IMR-90 (cell line): ENCODE results near the gene RBM34. TPM values are rescaled to one million over a fixed set of nuclear protein-coding genes. Genes with fewer than 3 reads are reported as not detected.
"Not testable (repeated sequence)": the region's sequence is repeated elsewhere in the genome, so short reads cannot be mapped to it uniquely, and the experiment has no call there.

Source experiments
- ATAC-seq: fragments of 200-7000 bp; cut with Tn5 transposase; 2 replicates; pipeline ENCODE4 v1.9.1; 2020; ENCODE audit warnings: low read depth, mild to moderate bottlenecking, moderate library complexity
- BruUV-seq: library from RNA; stranded (reverse); fragments of 400-500 nt; replicated peaks from 2 replicates; lab custom pipeline; 2021; lab: Mats Ljungman, UMichigan
- CTCF ChIA-PET: fragments of 300-600 bp; formaldehyde crosslinking; extraction: SDS; loops from one replicate; lab custom pipeline; 2021; ENCODE audit warnings: antibody characterized with exemption; lab: Yijun Ruan, JAX
- POLR2A ChIA-PET: fragments of 300-600 bp; sonication (Branson Sonifier 250); formaldehyde crosslinking; loops from one replicate; lab custom pipeline; 2022; ENCODE audit warnings: antibody characterized with exemption; ENCODE audit not compliant: unreplicated experiment; lab: Charles Lee
- DNase-seq: peaks from one replicate; pipeline ENCODE4 v3.0.0; 2013
- H2AFZ ChIP-seq: replicated peaks from 2 replicates; pipeline ENCODE3; 2013; ENCODE audit warnings: low read length, mild to moderate bottlenecking; ENCODE audit not compliant: poor library complexity
- H2AK5ac ChIP-seq: 2 replicates; pipeline ENCODE4 v1.6.1; 2013; ENCODE audit warnings: low read depth, low read length, inconsistent platforms
- H2AK9ac ChIP-seq: replicated peaks from 2 replicates; pipeline ENCODE3; 2013; ENCODE audit warnings: mild to moderate bottlenecking, low read depth, low read length, moderate library complexity; ENCODE audit not compliant: poor library complexity
- H2BK120ac ChIP-seq: 2 replicates; pipeline ENCODE4 v1.6.1; 2013; ENCODE audit warnings: low read depth, low read length, inconsistent platforms
- H2BK15ac ChIP-seq: 3 replicates; pipeline ENCODE4 v1.6.1; 2013; ENCODE audit warnings: low read depth, low read length, inconsistent platforms
- H2BK20ac ChIP-seq: 2 replicates; pipeline ENCODE4 v1.6.1; 2013; ENCODE audit warnings: low read depth, mild to moderate bottlenecking, inconsistent platforms, low read length, moderate library complexity
- H2BK5ac ChIP-seq: 2 replicates; pipeline ENCODE4 v1.6.1; 2013; ENCODE audit warnings: mild to moderate bottlenecking, low read depth, low read length, inconsistent platforms; ENCODE audit not compliant: poor library complexity, severe bottlenecking
- H3K14ac ChIP-seq: replicated peaks from 2 replicates; pipeline ENCODE4 v1.6.1; 2013; ENCODE audit warnings: low read depth, low read length, inconsistent platforms
- H3K18ac ChIP-seq: 2 replicates; pipeline ENCODE4 v1.6.1; 2013; ENCODE audit warnings: low read depth, low read length, control low read depth
- H3K23ac ChIP-seq: 2 replicates; pipeline ENCODE4 v1.6.1; 2013; ENCODE audit warnings: low read depth, low read length, inconsistent platforms
- H3K27ac ChIP-seq: 2 replicates; pipeline ENCODE4 v1.5.1; 2013; ENCODE audit warnings: mild to moderate bottlenecking, control low read depth, low read length; ENCODE audit not compliant: insufficient read depth
- H3K27me3 ChIP-seq: 2 replicates; pipeline ENCODE4 v1.6.1; 2013; ENCODE audit warnings: low read length; ENCODE audit not compliant: control insufficient read depth, insufficient read depth
- H3K36me3 ChIP-seq: 2 replicates; pipeline ENCODE4 v1.6.1; 2013; ENCODE audit warnings: low read length, mixed read lengths; ENCODE audit not compliant: control insufficient read depth, insufficient read depth
- H3K4ac ChIP-seq: 2 replicates; pipeline ENCODE4 v1.6.1; 2013; ENCODE audit warnings: low read depth, low read length, inconsistent platforms
- H3K4me1 ChIP-seq: 2 replicates; pipeline ENCODE4 v1.6.1; 2013; ENCODE audit warnings: low read length, mixed read lengths; ENCODE audit not compliant: control insufficient read depth, insufficient read depth
- H3K4me2 ChIP-seq: 2 replicates; pipeline ENCODE4 v1.6.1; 2013; ENCODE audit warnings: low read depth, mild to moderate bottlenecking, control low read depth, low read length, moderate library complexity
- H3K4me3 ChIP-seq: 2 replicates; pipeline ENCODE4 v1.5.1; 2013; ENCODE audit warnings: low read depth, mild to moderate bottlenecking, control low read depth, low read length, moderate library complexity; ENCODE audit not compliant: insufficient read depth
- H3K56ac ChIP-seq: 2 replicates; pipeline ENCODE4 v1.6.1; 2013; ENCODE audit warnings: low read length, inconsistent platforms; ENCODE audit not compliant: insufficient read depth; ENCODE audit errors: extremely low read depth
- H3K79me1 ChIP-seq, 2 experiments: 2 replicates each; pipeline ENCODE4 v1.6.1; 2013; ENCODE audit warnings: low read length in 2 of 2, inconsistent platforms in 1 of 2, low read depth in 1 of 2
- H3K9ac ChIP-seq: 2 replicates; pipeline ENCODE4 v1.6.1; 2013; ENCODE audit warnings: low read depth, low read length, control low read depth
- H3K9me1 ChIP-seq: 2 replicates; pipeline ENCODE4 v1.6.1; 2013; ENCODE audit warnings: low read length, inconsistent platforms; ENCODE audit not compliant: insufficient read depth
- H3K9me3 ChIP-seq: 2 replicates; pipeline ENCODE4 v1.6.1; 2013; ENCODE audit warnings: low read length; ENCODE audit not compliant: control insufficient read depth, insufficient read depth
- H4K20me1 ChIP-seq: 2 replicates; pipeline ENCODE4 v1.6.1; 2013; ENCODE audit warnings: low read length, inconsistent platforms; ENCODE audit not compliant: insufficient read depth
- H4K5ac ChIP-seq: 2 replicates; pipeline ENCODE4 v1.6.1; 2013; ENCODE audit warnings: mild to moderate bottlenecking, low read depth, low read length, control low read depth
- H4K8ac ChIP-seq, 2 experiments: 2 replicates each; pipeline ENCODE4 v1.6.1; 2013; ENCODE audit warnings: low read depth in 2 of 2, low read length in 2 of 2, control low read depth in 1 of 2, inconsistent platforms in 1 of 2
- H4K91ac ChIP-seq: 2 replicates; pipeline ENCODE4 v1.6.1; 2013; ENCODE audit warnings: low read depth, low read length, inconsistent platforms; ENCODE audit not compliant: insufficient read depth
- WGBS, 2 experiments: methylation state at CpG; one replicate each; pipeline versions ENCODE4 v1.1.5 to v1.1.7; 2013; ENCODE audit warnings: missing lambda C conversion rate in 2 of 2; ENCODE audit not compliant: insufficient read length in 1 of 2; ENCODE audit errors: extremely low coverage in 2 of 2; 5-methylcytosine and 5-hydroxymethylcytosine counted together
- dilution Hi-C: fragments of 300-500 bp; cut with HindIII; formaldehyde crosslinking; loops from one replicate; pipeline ENCODE4 v1.14.3; 2018; ENCODE audit warnings: low sequenced_read_pairs; ENCODE audit not compliant: unreplicated experiment
- in situ Hi-C: fragments of 300-500 bp; cut with MboI; formaldehyde crosslinking; loops from 3 replicates; pipeline ENCODE4 v1.14.3; 2019; ENCODE audit warnings: low sequenced_read_pairs, inconsistent platforms, mixed read lengths
- intact Hi-C: fragments of 100-400 bp; cut with micrococcal nuclease; formaldehyde crosslinking; loops from 2 replicates; pipeline ENCODE4 v1.10.0; 2022
- polyA plus RNA-seq, 3 experiments: library from polyadenylated mRNA; depleted of rRNA; stranded (reverse); fragments of >200 nt; gene quantifications; 2 replicates each; pipeline ENCODE4 v1.2.3, GENCODE V29; 2012; ENCODE audit warnings: low replicate concordance in 1 of 3
- total RNA-seq: library from RNA; depleted of rRNA; stranded (reverse); fragments of >200 nt; gene quantifications from 2 replicates; pipeline ENCODE4 v1.2.3, GENCODE V29; 2012

The RBM34 gene
- total and polyA plus RNA-seq, 2 of the 4 experiments (the other 2 are of a cell fraction), result 28.7 to 34.0 TPM

DNA sequence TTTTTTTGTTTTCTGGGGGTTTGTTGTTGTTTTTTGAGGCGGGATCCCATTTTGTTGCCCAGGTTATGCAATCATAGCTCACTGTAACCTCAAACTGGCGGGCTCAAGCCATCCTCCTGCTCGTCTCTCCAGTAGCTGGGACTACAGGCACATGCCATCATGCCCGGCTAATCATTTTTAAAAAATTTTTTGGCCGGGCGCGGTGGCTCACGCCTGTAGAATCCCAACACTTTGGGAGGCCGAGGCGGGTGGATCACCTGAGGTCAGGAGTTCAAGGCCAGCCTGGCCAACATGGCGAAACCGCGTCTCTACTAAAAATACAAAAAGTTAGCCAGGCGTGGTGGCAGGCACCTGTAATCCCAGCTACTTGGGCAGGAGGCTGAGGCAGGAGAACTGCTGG is 63.5 kb downstream of the RBM34 start:
- CTCF ChIA-PET, H3K4me3 ChIP-seq, H3K9me3 ChIP-seq, ATAC-seq, H3K27me3 ChIP-seq, H3K4me1 ChIP-seq, H3K9me1 ChIP-seq, H2AK9ac ChIP-seq, H4K5ac ChIP-seq, H2BK5ac ChIP-seq, H4K20me1 ChIP-seq, H3K36me3 ChIP-seq, H2BK120ac ChIP-seq, H2BK20ac ChIP-seq, H2AK5ac ChIP-seq, H4K91ac ChIP-seq, H3K27ac ChIP-seq, DNase-seq, H3K9ac ChIP-seq, H3K14ac ChIP-seq, BruUV-seq, H2AFZ ChIP-seq, H3K23ac ChIP-seq, H3K4ac ChIP-seq, H3K18ac ChIP-seq, H3K79me1 ChIP-seq, POLR2A ChIA-PET, H3K56ac ChIP-seq, H4K8ac ChIP-seq, H3K4me2 ChIP-seq, dilution Hi-C loops, H2BK15ac ChIP-seq: not testable (repeated sequence)
- intact Hi-C loops (loop anchor here (10.0 kb wide), 1 partner anchor 983 kb away; no protein-coding TSS in a partner anchor), in situ Hi-C loops (loop anchor here (25.0 kb wide), 1 partner anchor 235 kb away; no protein-coding TSS in a partner anchor)
- WGBS, 2 experiments, result 100% methylated on average over 6 of the region's 14 CpGs; no CpG with 5 or more reads in 1 of the 2 experiments
